GM20431 (cell line): ENCODE results near the gene ETFDH.

Experiments used
- in situ Hi-C: fragments of 300-500 bp; cut with MseI, MboI; formaldehyde crosslinking; loops from one replicate; pipeline ENCODE4 v1.15.0; 2020; ENCODE audit warnings: low sequenced_read_pairs; ENCODE audit not compliant: unreplicated experiment

Gene ETFDH

GRCh38 chr4:158673633-158674032 lies 1.5 kb downstream of the ETFDH start:
- in situ Hi-C loops, result no loop called here

- in situ Hi-C loops, result no loop called here
Measured at GRCh38 chr4:158676076-158676475, 4.0 kb downstream of the ETFDH start.

DNA sequence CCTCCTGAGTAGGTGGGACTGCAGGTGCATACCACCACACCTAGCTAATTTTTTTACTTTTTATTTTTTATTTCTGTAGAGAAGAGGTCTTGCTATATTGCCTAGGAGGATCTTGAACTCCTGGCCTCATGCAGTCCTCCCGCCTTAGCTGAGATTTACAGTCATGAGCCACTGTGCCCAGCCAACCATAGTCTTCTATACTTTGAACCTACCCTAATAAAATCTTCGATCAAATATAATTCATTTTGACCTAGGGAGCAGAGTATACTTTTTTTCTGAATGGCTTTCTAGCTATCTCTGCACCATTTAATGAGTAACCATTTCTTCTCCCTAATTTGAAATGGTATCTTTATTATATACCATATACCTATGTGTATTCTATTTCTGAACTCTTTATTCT lies 6.7 kb downstream of the ETFDH start:
- in situ Hi-C loops, result no loop called here

DNA sequence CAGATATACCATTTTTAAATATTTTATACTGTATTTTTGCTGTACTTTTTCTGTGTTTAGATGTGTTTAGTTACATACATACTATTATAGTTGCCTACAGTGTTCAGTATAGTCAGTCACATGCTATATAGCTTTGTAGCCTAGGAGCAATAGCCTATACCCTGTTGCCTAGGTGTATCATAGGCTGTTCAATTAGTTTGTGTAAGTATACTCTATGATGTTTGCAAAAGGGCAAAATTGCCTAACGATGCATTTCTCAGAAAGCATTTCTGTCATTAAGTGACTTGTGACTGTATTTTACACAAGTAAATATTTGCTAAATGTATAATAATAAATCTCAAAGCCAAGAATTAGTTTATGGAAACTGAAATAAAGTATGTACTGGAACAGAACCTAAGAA lies 9.5 kb downstream of the ETFDH start:
- in situ Hi-C loops, result no loop called here

DNA sequence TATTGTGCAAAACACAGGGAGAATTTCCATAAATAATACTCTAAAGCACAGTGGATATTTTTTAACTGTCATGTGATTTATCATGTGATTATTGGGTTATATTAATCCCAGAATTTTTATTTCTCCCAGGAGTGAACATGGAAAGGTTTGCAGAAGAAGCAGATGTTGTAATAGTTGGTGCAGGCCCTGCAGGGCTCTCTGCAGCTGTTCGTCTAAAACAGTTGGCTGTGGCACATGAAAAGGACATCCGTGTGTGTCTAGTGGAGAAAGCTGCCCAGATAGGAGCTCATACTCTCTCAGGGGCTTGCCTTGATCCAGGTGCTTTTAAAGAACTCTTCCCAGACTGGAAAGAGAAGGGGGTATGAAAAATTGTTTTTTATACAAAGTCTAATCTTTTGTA lies 10.0 kb downstream of the ETFDH start:
- in situ Hi-C loops, result no loop called here

DNA sequence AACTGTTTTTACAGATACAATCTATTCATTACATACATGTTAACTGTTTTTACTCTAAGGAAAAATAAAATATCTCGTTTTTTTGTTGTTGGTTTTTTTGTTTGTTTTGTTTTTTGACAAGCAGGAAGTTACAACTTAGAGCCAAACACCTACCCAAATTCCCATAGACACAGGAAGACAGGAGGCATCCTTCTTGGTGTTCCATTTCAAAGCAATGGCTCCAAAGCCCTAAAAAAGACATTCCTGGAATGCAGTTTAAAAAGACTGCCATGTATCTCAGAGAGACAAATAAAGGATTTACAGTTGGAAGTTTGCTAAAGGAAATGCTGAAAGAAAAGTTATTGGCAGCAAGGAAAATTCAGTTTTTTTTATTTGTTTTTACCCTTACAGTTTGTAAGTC lies 16.7 kb downstream of the ETFDH start:
- in situ Hi-C loops, result no loop called here

GRCh38 chr4:158704274-158704673 lies 32.2 kb downstream of the ETFDH start:
- in situ Hi-C loops, result loop anchor here (25.0 kb wide), 1 partner anchor 733 kb away; no protein-coding TSS in a partner anchor

- in situ Hi-C loops, result loop anchor here (25.0 kb wide), 1 partner anchor 726 kb away; no protein-coding TSS in a partner anchor
Measured at GRCh38 chr4:158710814-158711213, 38.7 kb downstream of the ETFDH start.

DNA sequence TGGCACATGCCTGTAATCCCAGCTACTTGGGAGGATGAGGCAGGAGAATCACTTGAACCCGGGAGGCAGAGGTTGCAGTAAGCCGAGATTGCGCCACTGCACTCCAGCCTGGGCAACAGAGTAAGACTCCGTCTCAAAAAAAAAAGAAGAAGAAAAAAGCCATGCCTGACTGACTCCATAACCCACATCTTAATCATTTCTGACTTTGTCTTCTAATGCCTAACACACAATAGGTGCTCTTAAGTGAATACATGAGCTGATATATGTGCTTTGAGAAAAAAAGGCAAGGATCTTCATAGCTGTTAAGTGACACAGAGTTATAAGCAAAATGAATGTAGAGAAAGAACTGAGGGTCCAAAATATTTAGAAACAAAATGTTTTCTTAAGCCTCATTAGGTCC lies 40.5 kb downstream of the ETFDH start:
- in situ Hi-C loops, result loop anchor here (25.0 kb wide), 1 partner anchor 725 kb away; no protein-coding TSS in a partner anchor

DNA sequence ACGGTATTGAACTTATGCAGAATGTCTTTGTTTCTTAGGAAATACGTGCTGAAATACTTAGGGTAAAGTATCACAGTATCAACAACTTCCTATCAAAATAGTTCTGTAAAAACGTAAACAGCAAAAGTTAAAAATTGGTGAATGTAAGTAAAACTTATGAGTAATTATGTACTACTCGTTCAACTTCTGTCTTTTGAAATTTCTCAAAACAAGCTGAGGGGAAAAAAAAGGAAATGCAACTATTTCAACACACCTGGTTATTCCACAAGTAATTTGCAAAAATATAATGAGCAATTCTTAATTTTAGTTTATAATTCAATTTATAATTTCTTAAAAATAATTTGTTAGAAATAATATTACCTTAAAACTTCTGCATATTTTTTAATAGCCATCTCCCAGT lies 42.8 kb downstream of the ETFDH start:
- in situ Hi-C loops, result loop anchor here (25.0 kb wide), 1 partner anchor 722 kb away; no protein-coding TSS in a partner anchor

DNA sequence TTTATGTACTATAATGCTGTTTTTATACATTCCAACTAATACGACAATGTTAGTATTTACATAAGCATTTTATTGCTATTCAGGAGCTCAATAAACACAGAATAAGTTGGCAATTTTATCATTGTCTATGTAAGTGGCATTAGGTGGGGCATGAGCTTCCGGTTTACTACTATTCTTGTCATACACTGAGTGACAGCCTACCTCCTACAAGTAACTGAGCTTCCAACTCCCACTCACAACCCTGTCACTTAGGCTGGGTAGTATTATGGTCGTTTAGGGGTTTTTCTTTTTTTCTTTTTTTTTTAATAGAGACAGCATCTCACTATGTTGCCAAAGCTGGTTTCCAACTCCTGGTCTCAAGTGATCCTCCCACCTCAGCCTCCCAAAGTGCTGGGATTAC lies 43.7 kb downstream of the ETFDH start:
- in situ Hi-C loops, result loop anchor here (25.0 kb wide), 1 partner anchor 721 kb away; no protein-coding TSS in a partner anchor

GRCh38 chr4:158721680-158722079 lies 49.6 kb downstream of the ETFDH start:
- in situ Hi-C loops, result loop anchor here (25.0 kb wide), 1 partner anchor 716 kb away; no protein-coding TSS in a partner anchor

DNA sequence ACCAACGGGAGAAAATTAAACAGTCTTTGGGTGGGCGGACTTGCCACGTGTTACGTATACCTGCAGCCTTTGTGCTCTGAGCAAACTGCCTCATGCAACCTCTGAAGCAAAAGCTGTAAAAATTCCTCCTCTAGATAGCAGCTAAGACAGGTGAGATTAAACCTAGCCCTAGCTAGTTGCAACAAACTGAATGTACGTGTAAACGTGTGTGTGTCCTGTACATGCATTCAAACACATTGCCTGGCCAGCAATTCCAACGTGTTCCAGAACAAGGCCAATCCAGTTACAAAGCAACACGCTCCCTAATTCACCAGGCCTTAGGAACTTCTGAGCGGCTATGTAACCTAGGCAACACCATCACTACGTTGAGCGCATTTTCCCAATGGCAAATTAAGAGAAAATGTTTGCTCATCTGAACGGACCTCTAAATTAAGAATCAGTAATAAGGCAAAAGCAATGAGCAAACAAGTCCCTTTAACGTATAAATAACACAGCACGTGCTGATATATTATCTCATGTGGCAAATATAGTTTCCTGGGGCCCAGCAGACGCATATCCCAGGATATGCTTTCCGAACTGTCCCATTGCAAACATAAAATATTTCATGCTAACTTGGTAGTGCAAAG lies 50.3 kb downstream of the ETFDH start:
- in situ Hi-C loops, result loop anchor here (25.0 kb wide), 1 partner anchor 715 kb away; no protein-coding TSS in a partner anchor

DNA sequence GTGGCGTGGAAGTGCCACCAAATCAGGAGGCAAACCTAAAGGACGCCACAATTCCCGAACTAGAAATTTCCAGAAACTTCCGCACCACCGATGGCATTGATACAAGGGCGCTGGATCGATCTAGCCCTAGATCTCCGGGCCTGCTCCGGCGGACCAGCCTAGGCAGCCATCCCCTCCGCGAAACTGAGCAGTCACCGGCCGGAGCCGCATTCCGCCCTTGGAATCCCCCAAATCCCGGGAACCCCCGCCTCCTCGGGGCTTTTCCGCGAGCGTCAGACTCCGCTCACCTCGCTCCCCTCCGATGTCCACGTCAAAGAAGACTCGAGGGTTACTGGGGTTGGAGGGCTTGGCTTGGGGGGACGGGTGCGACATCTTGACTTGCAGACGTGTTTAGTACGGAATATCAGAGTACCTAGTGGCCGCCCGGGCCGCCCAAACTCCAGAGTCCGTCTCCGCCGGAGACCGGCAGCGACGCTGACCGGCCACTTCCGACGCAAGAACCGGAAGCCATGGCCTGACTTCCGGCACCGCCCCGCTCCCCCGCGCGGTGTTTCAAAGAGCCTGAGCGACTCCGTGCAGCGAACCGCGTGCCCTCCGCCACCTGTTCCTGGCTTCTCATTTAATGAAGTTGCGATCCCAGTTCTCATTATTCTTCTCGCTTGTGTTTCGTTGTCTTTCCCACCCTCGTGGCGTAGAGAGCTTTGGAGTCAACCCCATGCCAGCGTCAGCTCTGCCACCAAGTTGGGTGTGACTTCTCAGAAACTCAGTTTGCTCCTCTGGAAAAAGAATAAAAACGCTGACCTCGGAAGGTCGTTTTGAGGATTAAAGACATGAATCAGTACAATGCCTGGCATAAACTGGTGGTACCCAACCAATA lies 51.1 kb downstream of the ETFDH start, which contains the start of gene PPID:
Gene PPID, minus strand, starts transcription at position 480 of the 877 bp plus-strand sequence. Its CDS starts 108 bp downstream, at position 372.
- in situ Hi-C loops, result loop anchor here (25.0 kb wide), 1 partner anchor 714 kb away; no protein-coding TSS in a partner anchor

- in situ Hi-C loops, result loop anchor here (25.0 kb wide), 2 partner anchors 113 to 713 kb away; no protein-coding TSS in a partner anchor
Measured at GRCh38 chr4:158724637-158725036, 52.5 kb downstream of the ETFDH start.

DNA sequence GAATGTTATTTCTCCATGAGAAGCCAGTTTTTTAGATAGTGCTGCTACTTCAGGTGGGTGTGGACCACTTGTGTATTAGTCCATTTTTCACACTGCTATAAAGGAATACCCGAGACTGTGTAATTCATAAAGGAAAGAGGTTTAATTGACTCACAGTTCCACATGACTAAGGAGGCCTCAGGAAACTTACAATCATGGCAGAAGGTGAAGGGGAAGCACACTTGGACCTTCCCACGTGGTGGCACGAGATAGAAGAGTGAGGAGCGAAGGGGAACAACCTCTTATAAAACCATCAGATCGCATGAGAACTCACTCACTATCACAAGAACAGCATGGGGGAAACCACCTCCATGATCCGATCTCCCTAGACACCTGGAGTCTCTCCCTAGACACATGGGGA lies 54.5 kb downstream of the ETFDH start:
- in situ Hi-C loops, result loop anchor here (25.0 kb wide), 1 partner anchor 111 kb away; no protein-coding TSS in a partner anchor

DNA sequence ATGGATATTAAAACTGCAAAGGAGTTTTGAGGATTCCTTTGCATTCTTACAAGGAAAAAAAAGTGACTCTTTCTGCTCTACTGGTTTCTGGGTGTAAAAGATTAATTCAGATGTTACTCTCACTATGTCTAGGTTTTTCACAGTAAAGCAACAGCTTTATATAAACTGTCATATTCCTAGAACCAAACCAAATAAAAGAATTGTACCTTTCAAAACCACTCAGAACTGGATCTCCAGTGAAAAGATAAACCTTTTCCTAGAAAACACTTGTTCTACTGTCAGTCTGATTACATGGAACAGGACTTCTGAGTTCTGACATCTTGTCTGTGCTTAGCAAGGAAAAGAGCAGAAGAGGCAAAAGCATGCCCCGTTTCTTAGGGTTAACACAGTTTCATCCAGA lies 56.1 kb downstream of the ETFDH start:
- in situ Hi-C loops, result loop anchor here (25.0 kb wide), 1 partner anchor 109 kb away; no protein-coding TSS in a partner anchor

- in situ Hi-C loops, result loop anchor here (25.0 kb wide), 1 partner anchor 107 kb away; no protein-coding TSS in a partner anchor
Measured at GRCh38 chr4:158729716-158730559, 57.8 kb downstream of the ETFDH start.

GRCh38 chr4:158738866-158739265 lies 66.8 kb downstream of the ETFDH start:
- in situ Hi-C loops, result loop anchor here (25.0 kb wide), 1 partner anchor 98 kb away; no protein-coding TSS in a partner anchor
